ENCODE data around the gene CDC25A.
"Not testable (repeated sequence)": the region's sequence is repeated elsewhere in the genome, so short reads cannot be mapped to it uniquely, and the experiment has no call there.

CDC25A gene

DNA sequence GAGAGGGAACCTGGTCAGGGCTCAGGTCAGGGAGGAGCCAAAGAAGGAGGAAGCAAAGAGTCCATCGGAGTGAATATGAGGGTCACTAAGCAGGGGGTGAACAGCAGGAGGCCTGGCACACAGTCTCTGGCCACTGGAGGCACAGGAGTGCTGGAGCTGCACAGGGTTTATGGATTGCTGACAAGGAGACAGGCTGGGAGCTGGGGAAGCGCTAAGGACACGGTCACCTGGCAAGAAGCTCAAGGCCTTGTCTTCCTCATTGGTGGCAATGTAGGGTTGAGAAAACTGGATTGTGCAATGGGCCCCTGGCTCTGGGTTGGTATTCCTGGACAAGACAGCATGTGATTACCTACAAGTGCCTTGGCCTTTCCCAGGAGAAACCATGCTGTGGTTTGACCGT, 29.2 kb upstream of the CDC25A start:
- H3K4me1 ChIP-seq (ENCODE audit: insufficient read depth, low read length), result no peaks in the 10 kb centered on the region
- no peaks in the 10 kb centered on the region for H3K36me3 ChIP-seq (ENCODE audit: insufficient read depth, low read depth, low read length)
- H3K9ac ChIP-seq (ENCODE audit: low read depth, low read length), result no peak overlapping the region
- H3K9me3 ChIP-seq (ENCODE audit: insufficient read depth, low read depth, low read length), result no peaks in the 10 kb centered on the region
- no peak overlapping the region for H3K27ac ChIP-seq (ENCODE audit: low read length)
- H3K4me3 ChIP-seq (ENCODE audit: low read length), result no peak overlapping the region
- H3K27me3 ChIP-seq (ENCODE audit: insufficient read depth, low read length), result no peaks in the 10 kb centered on the region

DNA sequence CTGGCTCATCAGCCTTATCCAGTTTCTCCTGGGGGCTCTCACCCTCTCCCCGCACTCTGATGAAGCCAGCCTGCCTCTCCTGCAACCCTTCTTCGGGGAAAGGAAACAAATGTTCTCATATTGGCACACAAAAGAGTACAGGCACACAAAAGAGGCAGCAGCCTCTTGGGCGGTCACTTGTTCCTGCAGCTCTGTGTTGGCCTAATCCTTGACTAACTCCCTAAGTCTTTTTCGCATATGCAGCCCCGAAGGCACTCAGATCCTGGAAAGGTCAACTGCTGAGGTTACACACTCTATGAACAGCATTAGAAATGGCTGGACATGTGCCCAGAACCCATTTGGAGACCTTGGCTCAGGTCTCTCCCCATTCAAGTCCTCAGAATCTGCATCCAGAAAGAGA, 27.7 kb upstream of the CDC25A start:
- Histone ChIP-seq H3K9me3 (ENCODE audit: insufficient read depth, low read depth, low read length) (no peaks in the 10 kb centered on the region), H3K27ac (ENCODE audit: low read length) (no peak overlapping the region), H3K36me3 (ENCODE audit: insufficient read depth, low read depth, low read length) (no peaks in the 10 kb centered on the region), H3K9ac (ENCODE audit: low read depth, low read length) (no peak overlapping the region), H3K4me1 (ENCODE audit: insufficient read depth, low read length) (no peaks in the 10 kb centered on the region), H3K4me3 (ENCODE audit: low read length) (no peak overlapping the region), H3K27me3 (ENCODE audit: insufficient read depth, low read length) (no peaks in the 10 kb centered on the region)

DNA sequence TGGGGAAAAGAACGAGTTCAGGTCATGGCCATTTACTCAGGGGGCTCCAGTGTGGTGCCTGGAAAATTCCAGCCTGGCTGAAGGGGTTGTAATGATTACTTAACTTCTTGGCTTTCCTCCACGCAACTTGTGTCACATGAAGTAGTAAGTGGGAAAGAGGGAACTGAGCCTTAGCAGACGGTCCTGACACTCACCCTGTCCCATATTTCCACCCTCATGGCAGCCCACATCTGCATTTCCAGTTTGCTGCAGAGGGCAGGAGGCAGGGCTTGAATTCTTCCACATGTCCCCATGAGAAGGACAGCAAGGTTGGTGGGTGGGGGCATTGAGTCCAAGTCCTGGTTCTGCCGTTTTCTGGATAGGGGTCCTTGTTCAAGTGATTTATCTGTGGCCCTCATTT, 27.2 kb upstream of the CDC25A start:
- H3K27me3 ChIP-seq (ENCODE audit: insufficient read depth, low read length), result no peaks in the 10 kb centered on the region
- no peak overlapping the region for H3K9ac ChIP-seq (ENCODE audit: low read depth, low read length)
- no peak overlapping the region for H3K4me3 ChIP-seq (ENCODE audit: low read length)
- H3K36me3 ChIP-seq (ENCODE audit: insufficient read depth, low read depth, low read length), result no peaks in the 10 kb centered on the region
- no peaks in the 10 kb centered on the region for H3K4me1 ChIP-seq (ENCODE audit: insufficient read depth, low read length)
- H3K27ac ChIP-seq (ENCODE audit: low read length), result no peak overlapping the region
- no peaks in the 10 kb centered on the region for H3K9me3 ChIP-seq (ENCODE audit: insufficient read depth, low read depth, low read length)

DNA sequence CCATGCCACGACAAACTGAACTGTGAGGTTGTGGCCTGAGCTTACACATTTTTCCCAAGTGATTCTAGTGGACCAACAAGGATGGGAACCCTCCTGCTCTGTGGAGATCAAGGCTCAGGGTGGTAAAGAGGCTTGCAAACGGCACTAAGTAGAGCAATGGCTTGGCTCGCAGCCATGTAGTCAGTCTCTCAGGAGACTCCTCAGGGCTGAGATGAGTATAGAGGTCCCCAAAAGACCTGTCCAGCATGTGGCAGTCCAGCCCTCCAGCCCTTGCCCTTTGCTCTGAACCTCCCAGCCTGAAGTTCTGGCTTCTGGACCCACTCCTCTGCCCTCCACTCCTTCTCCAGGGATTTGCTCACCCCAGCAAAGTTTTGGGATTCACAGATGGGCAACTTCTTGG, 26.8 kb upstream of the CDC25A start:
- Histone ChIP-seq H3K9ac (ENCODE audit: low read depth, low read length) (no peak overlapping the region), H3K4me3 (ENCODE audit: low read length) (no peak overlapping the region), H3K36me3 (ENCODE audit: insufficient read depth, low read depth, low read length) (no peaks in the 10 kb centered on the region), H3K9me3 (ENCODE audit: insufficient read depth, low read depth, low read length) (no peaks in the 10 kb centered on the region), H3K27me3 (ENCODE audit: insufficient read depth, low read length) (no peaks in the 10 kb centered on the region), H3K4me1 (ENCODE audit: insufficient read depth, low read length) (no peaks in the 10 kb centered on the region), H3K27ac (ENCODE audit: low read length) (no peak overlapping the region)

GRCh38 chr3:48214225-48214624, 26.0 kb upstream of the CDC25A start:
- Histone ChIP-seq H3K9ac (ENCODE audit: low read depth, low read length) (no peak overlapping the region), H3K9me3 (ENCODE audit: insufficient read depth, low read depth, low read length) (no peaks in the 10 kb centered on the region), H3K27me3 (ENCODE audit: insufficient read depth, low read length) (no peaks in the 10 kb centered on the region), H3K27ac (ENCODE audit: low read length) (no peak overlapping the region), H3K4me1 (ENCODE audit: insufficient read depth, low read length) (no peaks in the 10 kb centered on the region), H3K4me3 (ENCODE audit: low read length) (no peak overlapping the region), H3K36me3 (ENCODE audit: insufficient read depth, low read depth, low read length) (no peaks in the 10 kb centered on the region)

DNA sequence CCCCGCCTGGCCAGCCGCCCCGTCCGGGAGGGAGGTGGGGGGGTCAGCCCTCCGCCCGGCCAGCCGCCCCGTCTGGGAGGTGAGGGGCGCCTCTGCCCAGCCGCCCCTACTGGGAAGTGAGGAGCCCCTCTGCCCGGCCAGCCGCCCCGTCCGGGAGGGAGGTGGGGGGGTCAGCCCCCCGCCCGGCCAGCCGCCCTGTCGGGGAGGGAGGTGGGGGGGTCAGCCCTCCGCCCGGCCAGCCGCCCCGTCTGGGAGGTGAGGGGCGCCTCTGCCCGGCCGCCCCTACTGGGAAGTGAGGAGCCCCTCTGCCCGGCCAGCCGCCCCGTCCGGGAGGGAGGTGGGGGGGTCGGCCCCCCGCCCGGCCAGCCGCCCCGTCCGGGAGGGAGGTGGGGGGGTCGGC, 23.6 kb upstream of the CDC25A start:
- not testable (repeated sequence) for H3K4me3 ChIP-seq (ENCODE audit: low read length); H3K4me1 ChIP-seq (ENCODE audit: insufficient read depth, low read length); H3K27me3 ChIP-seq (ENCODE audit: insufficient read depth, low read length); H3K27ac ChIP-seq (ENCODE audit: low read length); H3K9ac ChIP-seq (ENCODE audit: low read depth, low read length); H3K9me3 ChIP-seq (ENCODE audit: insufficient read depth, low read depth, low read length); H3K36me3 ChIP-seq (ENCODE audit: insufficient read depth, low read depth, low read length)

DNA sequence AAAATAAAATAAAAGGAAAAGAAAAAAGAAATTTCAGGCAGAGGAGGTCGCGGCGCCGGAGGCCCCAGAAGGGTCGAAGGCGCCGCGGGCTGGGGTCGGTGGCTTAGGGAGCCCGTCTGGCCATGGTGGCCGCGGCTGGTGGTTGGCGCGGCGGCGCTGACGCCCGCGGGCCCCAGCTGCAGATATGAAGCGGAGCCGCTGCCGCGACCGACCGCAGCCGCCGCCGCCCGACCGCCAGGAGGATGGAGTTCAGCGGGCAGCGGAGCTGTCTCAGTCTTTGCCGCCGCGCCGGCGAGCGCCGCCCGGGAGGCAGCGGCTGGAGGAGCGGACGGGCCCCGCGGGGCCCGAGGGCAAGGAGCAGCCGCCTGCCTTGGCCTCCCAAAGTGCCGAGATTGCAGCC, 22.3 kb upstream of the CDC25A start:
- H3K4me1 ChIP-seq (ENCODE audit: insufficient read depth, low read length); H3K9me3 ChIP-seq (ENCODE audit: insufficient read depth, low read depth, low read length); H3K27ac ChIP-seq (ENCODE audit: low read length); H3K4me3 ChIP-seq (ENCODE audit: low read length); H3K27me3 ChIP-seq (ENCODE audit: insufficient read depth, low read length); H3K36me3 ChIP-seq (ENCODE audit: insufficient read depth, low read depth, low read length); H3K9ac ChIP-seq (ENCODE audit: low read depth, low read length): not testable (repeated sequence)

DNA sequence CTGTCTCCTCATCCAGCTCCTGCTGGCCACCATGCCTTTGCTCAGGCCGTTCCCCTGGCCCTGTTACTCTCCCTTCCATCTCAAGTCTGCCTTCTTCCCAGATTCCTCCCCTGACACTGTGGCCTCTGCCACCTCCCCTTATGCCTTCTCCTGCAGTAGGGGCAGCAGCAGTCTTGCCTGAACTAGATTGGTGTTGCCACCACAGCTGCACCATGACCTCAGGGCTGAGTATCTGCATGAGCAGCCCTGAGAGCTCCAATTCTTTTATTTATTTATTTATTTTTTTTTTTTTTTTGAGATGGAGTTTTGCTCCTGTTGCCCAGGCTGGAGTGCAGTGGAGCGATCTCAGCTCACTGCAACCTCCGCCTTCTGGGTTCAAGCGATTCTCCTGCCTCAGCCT, 21.2 kb upstream of the CDC25A start:
- Histone ChIP-seq H3K9ac (ENCODE audit: low read depth, low read length) (no peak overlapping the region), H3K4me1 (ENCODE audit: insufficient read depth, low read length) (no peaks in the 10 kb centered on the region), H3K9me3 (ENCODE audit: insufficient read depth, low read depth, low read length) (no peaks in the 10 kb centered on the region), H3K4me3 (ENCODE audit: low read length) (no peak overlapping the region), H3K27ac (ENCODE audit: low read length) (no peak overlapping the region), H3K36me3 (ENCODE audit: insufficient read depth, low read depth, low read length) (no peaks in the 10 kb centered on the region), H3K27me3 (ENCODE audit: insufficient read depth, low read length) (no peaks in the 10 kb centered on the region)

DNA sequence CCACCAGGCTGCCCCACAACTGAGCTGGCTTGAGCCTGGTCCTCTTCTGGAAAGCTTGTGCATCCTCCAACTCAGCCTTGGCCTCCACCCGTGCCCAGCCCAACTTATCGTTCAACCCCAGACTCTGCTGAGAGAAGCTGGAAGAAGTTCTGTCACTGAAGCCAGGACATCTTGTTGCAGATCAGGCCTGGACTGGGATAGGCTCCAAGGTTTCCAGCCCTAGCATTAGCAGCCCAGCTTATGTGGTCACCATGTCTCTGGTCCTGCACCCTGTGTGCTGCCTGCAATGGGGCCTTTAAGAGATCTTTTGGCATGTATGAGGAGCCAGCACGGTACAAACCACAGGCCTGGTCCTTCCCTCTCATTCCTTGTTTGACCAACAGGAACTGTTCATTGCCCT, 19.9 kb upstream of the CDC25A start:
- Histone ChIP-seq H3K27ac (ENCODE audit: low read length) (no peak overlapping the region), H3K4me3 (ENCODE audit: low read length) (no peak overlapping the region), H3K4me1 (ENCODE audit: insufficient read depth, low read length) (no peaks in the 10 kb centered on the region), H3K9me3 (ENCODE audit: insufficient read depth, low read depth, low read length) (no peaks in the 10 kb centered on the region), H3K36me3 (ENCODE audit: insufficient read depth, low read depth, low read length) (no peaks in the 10 kb centered on the region), H3K9ac (ENCODE audit: low read depth, low read length) (no peak overlapping the region), H3K27me3 (ENCODE audit: insufficient read depth, low read length) (no peaks in the 10 kb centered on the region)

GRCh38 chr3:48202632-48203031, 14.4 kb upstream of the CDC25A start:
- H3K27me3 ChIP-seq (ENCODE audit: insufficient read depth, low read length), result no peaks in the 10 kb centered on the region
- no peak overlapping the region for H3K9ac ChIP-seq (ENCODE audit: low read depth, low read length)
- H3K4me1 ChIP-seq (ENCODE audit: insufficient read depth, low read length), result no peaks in the 10 kb centered on the region
- no peak overlapping the region; the same call in 1 of the 2 replicates for H3K4me3 ChIP-seq (ENCODE audit: low read length)
- H3K27ac ChIP-seq (ENCODE audit: low read length), result no peak overlapping the region
- H3K9me3 ChIP-seq (ENCODE audit: insufficient read depth, low read depth, low read length), result no peaks in the 10 kb centered on the region
- H3K36me3 ChIP-seq (ENCODE audit: insufficient read depth, low read depth, low read length), result no peaks in the 10 kb centered on the region

DNA sequence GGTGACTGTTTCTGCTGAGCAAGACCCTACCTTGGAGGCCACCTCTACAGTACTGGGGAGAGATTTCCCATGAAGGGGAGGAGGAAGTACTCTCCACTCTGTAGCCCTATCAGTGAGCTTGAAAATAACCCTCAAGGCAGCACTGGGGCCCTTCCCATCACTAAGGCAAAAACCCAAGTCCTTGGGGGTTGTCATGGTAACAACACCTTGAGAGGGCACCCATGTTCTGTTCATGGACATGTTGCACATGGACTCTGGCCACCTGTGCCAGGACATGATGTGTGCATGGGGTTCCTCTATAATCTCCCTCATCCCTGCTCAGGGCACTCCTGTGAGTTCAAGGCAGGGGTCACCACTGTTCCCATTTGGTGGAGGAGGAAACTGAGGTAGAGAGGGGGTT, 10.9 kb upstream of the CDC25A start:
- Histone ChIP-seq H3K27me3 (ENCODE audit: insufficient read depth, low read length) (no peaks in the 10 kb centered on the region), H3K36me3 (ENCODE audit: insufficient read depth, low read depth, low read length) (no peaks in the 10 kb centered on the region), H3K27ac (ENCODE audit: low read length) (no peak overlapping the region), H3K4me3 (ENCODE audit: low read length) (no peak overlapping the region), H3K9ac (ENCODE audit: low read depth, low read length) (no peak overlapping the region), H3K4me1 (ENCODE audit: insufficient read depth, low read length) (no peaks in the 10 kb centered on the region), H3K9me3 (ENCODE audit: insufficient read depth, low read depth, low read length) (no peaks in the 10 kb centered on the region)

DNA sequence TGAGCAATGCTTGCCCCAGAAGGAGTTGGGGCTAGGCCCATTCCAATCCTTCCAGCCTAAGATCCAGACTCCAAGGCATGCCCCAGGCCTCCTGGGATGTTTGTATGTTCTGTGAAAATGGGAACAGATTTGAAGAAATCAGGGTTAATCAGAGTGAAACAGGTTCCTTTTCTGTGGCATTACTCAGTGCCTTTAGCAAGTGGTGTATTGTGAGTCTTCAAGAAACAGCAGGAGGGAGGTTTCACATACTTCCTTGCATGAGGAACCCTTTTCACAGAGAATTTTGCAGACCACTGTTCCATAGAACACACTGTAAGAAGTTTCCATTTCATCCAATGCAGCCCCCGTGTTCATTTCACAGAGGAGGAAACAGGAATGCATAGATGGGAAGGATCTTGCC, 8.4 kb upstream of the CDC25A start:
- H3K4me1 ChIP-seq (ENCODE audit: insufficient read depth, low read length), result no peaks in the 10 kb centered on the region
- no peaks in the 10 kb centered on the region for H3K27me3 ChIP-seq (ENCODE audit: insufficient read depth, low read length)
- no peaks in the 10 kb centered on the region for H3K9me3 ChIP-seq (ENCODE audit: insufficient read depth, low read depth, low read length)
- no peak overlapping the region for H3K4me3 ChIP-seq (ENCODE audit: low read length)
- no peaks in the 10 kb centered on the region for H3K36me3 ChIP-seq (ENCODE audit: insufficient read depth, low read depth, low read length)
- H3K27ac ChIP-seq (ENCODE audit: low read length), result no peak overlapping the region
- H3K9ac ChIP-seq (ENCODE audit: low read depth, low read length), result no peak overlapping the region

Measured in iPS-20b (cell line).